Measurements from ENCODE around the gene PLPP4.
A peak's percentile ranks its signal among the peaks of the same experiment; 100 is the strongest.

The PLPP4 gene

GRCh38 chr10:120456143-120456625 lies 843 bp upstream of the PLPP4 start:
- peak overlapping the region; percentile 80 for H3K4me3 ChIP-seq (ENCODE audit: low read length)
- no peaks in the 10 kb centered on the region for H3K27me3 ChIP-seq (ENCODE audit: low read depth, low read length)
- H3K36me3 ChIP-seq (replicated peaks; ENCODE audit: low read depth, low read length) = no peaks in the 10 kb centered on the region
- H2AFZ ChIP-seq (ENCODE audit: low read depth, low read length) = no peak overlapping the region
- no peaks in the 10 kb centered on the region for H3K4me1 ChIP-seq (ENCODE audit: low read length)
- H3K9me3 ChIP-seq (ENCODE audit: insufficient read depth, low read length) = no peaks in the 10 kb centered on the region
- H3K4me2 ChIP-seq (ENCODE audit: low read length) = peak overlapping the region; percentile 76
- H3K79me2 ChIP-seq (ENCODE audit: low read length) = no peaks in the 10 kb centered on the region
- peak overlapping the region; percentile 67 for H3K9ac ChIP-seq (ENCODE audit: low read length)
- H4K20me1 ChIP-seq (ENCODE audit: insufficient read depth, low read length) = no peaks in the 10 kb centered on the region
- H3K27ac ChIP-seq (ENCODE audit: low read length) = no peak overlapping the region
- TF ChIP-seq EZH2phosphoT487 (IDR thresholded peaks at IDR 0.05; ENCODE audit: low read depth) (no peak), CTCF (IDR thresholded peaks at IDR 0.05; ENCODE audit: low read depth, low read length) (no peak)

- TF ChIP-seq CTCF (IDR thresholded peaks at IDR 0.05; ENCODE audit: low read depth, low read length) (no peak), EZH2phosphoT487 (IDR thresholded peaks at IDR 0.05; ENCODE audit: low read depth) (no peak)
- Histone ChIP-seq H4K20me1 (ENCODE audit: insufficient read depth, low read length) (no peaks in the 10 kb centered on the region), H3K4me2 (ENCODE audit: low read length) (peak overlapping the region; percentile 46; the same call in 1 of the 2 replicates), H3K9ac (ENCODE audit: low read length) (no peak overlapping the region), H3K4me3 (ENCODE audit: low read length) (peak overlapping the region; percentile 80), H3K79me2 (ENCODE audit: low read length) (no peaks in the 10 kb centered on the region), H2AFZ (ENCODE audit: low read depth, low read length) (no peak overlapping the region), H3K36me3 (replicated peaks; ENCODE audit: low read depth, low read length) (no peaks in the 10 kb centered on the region), H3K4me1 (ENCODE audit: low read length) (no peaks in the 10 kb centered on the region), H3K9me3 (ENCODE audit: insufficient read depth, low read length) (no peaks in the 10 kb centered on the region), H3K27ac (ENCODE audit: low read length) (no peak overlapping the region), H3K27me3 (ENCODE audit: low read depth, low read length) (no peaks in the 10 kb centered on the region)
Observed at GRCh38 chr10:120457431-120458172, 575 bp downstream of the PLPP4 start.

GRCh38 chr10:120458432-120458831 lies 1.4 kb downstream of the PLPP4 start:
- H3K4me2 ChIP-seq (ENCODE audit: low read length) = no peak overlapping the region
- H3K4me3 ChIP-seq (ENCODE audit: low read length) = no peak overlapping the region
- H3K36me3 ChIP-seq (replicated peaks; ENCODE audit: low read depth, low read length) = no peaks in the 10 kb centered on the region
- no peaks in the 10 kb centered on the region for H3K9me3 ChIP-seq (ENCODE audit: insufficient read depth, low read length)
- H3K79me2 ChIP-seq (ENCODE audit: low read length) = no peaks in the 10 kb centered on the region
- H3K27me3 ChIP-seq (ENCODE audit: low read depth, low read length) = no peaks in the 10 kb centered on the region
- H2AFZ ChIP-seq (ENCODE audit: low read depth, low read length) = no peak overlapping the region
- no peaks in the 10 kb centered on the region for H4K20me1 ChIP-seq (ENCODE audit: insufficient read depth, low read length)
- no peaks in the 10 kb centered on the region for H3K4me1 ChIP-seq (ENCODE audit: low read length)
- TF ChIP-seq EZH2phosphoT487 (IDR thresholded peaks at IDR 0.05; ENCODE audit: low read depth) (no peak), CTCF (IDR thresholded peaks at IDR 0.05; ENCODE audit: low read depth, low read length) (no peak)
- no peak overlapping the region for H3K9ac ChIP-seq (ENCODE audit: low read length)
- no peak overlapping the region for H3K27ac ChIP-seq (ENCODE audit: low read length)

GRCh38 chr10:120459185-120459584 lies 2.2 kb downstream of the PLPP4 start:
- H4K20me1 ChIP-seq (ENCODE audit: insufficient read depth, low read length) = no peaks in the 10 kb centered on the region
- H2AFZ ChIP-seq (ENCODE audit: low read depth, low read length) = no peak overlapping the region
- no peak overlapping the region for H3K27ac ChIP-seq (ENCODE audit: low read length)
- no peaks in the 10 kb centered on the region for H3K9me3 ChIP-seq (ENCODE audit: insufficient read depth, low read length)
- no peaks in the 10 kb centered on the region for H3K79me2 ChIP-seq (ENCODE audit: low read length)
- no peaks in the 10 kb centered on the region for H3K36me3 ChIP-seq (replicated peaks; ENCODE audit: low read depth, low read length)
- H3K4me2 ChIP-seq (ENCODE audit: low read length) = no peak overlapping the region
- no peak overlapping the region for H3K4me3 ChIP-seq (ENCODE audit: low read length)
- H3K4me1 ChIP-seq (ENCODE audit: low read length) = no peaks in the 10 kb centered on the region
- H3K27me3 ChIP-seq (ENCODE audit: low read depth, low read length) = no peaks in the 10 kb centered on the region
- no peak for TF ChIP-seq EZH2phosphoT487 (IDR thresholded peaks at IDR 0.05; ENCODE audit: low read depth)
- TF ChIP-seq CTCF (IDR thresholded peaks at IDR 0.05; ENCODE audit: low read depth, low read length) = no peak
- no peak overlapping the region for H3K9ac ChIP-seq (ENCODE audit: low read length)

Measured in OCI-LY3 (cell line).